Measurements from ENCODE around the gene BPIFB4.
"Not testable (repeated sequence)": the region's sequence is repeated elsewhere in the genome, so short reads cannot be mapped to it uniquely, and the experiment has no call there.

The BPIFB4 gene

GRCh38 chr20:33112547-33113386, 33.3 kb downstream of the BPIFB4 start:
- peaks cover 17% of the 10 kb centered on the region for H3K27me3 ChIP-seq (replicated peaks; ENCODE audit: insufficient read depth, low read length)
- no peaks in the 10 kb centered on the region for H3K4me1 ChIP-seq (ENCODE audit: low read length)
- H4K20me1 ChIP-seq (ENCODE audit: insufficient read depth, low read length) = no peaks in the 10 kb centered on the region
- H3K36me3 ChIP-seq (replicated peaks; ENCODE audit: insufficient read depth, low read length) = no peaks in the 10 kb centered on the region
- no peak overlapping the region for H3K27ac ChIP-seq (ENCODE audit: low read length)
- no peak overlapping the region for H2AFZ ChIP-seq (ENCODE audit: low read length)
- no peaks in the 10 kb centered on the region for H3K9me3 ChIP-seq (replicated peaks; ENCODE audit: insufficient read depth, low read length)
- H3K4me2 ChIP-seq (ENCODE audit: low read depth, low read length) = no peak overlapping the region
- DNase-seq = no peak
- H3K79me2 ChIP-seq (ENCODE audit: low read length) = no peaks in the 10 kb centered on the region
- no peak overlapping the region for H3K9ac ChIP-seq (ENCODE audit: low read length)
- H3K4me3 ChIP-seq (ENCODE audit: low read length) = no peak overlapping the region
- no peaks in the 10 kb centered on the region for H3K9me2 ChIP-seq (replicated peaks; ENCODE audit: insufficient read depth, low read length)
- no peak for TF ChIP-seq CTCF (IDR thresholded peaks at IDR 0.05; ENCODE audit: low read length)
- TF ChIP-seq EZH2phosphoT487 (IDR thresholded peaks at IDR 0.05; ENCODE audit: low read length) = no peak
- TF ChIP-seq EZH2 (optimal IDR thresholded peaks at IDR 0.05; ENCODE audit: low read depth, low read length) = no peak
- H3F3A ChIP-seq (ENCODE audit: insufficient read depth, low read length) = no peaks in the 10 kb centered on the region

GRCh38 chr20:33113387-33113908, 34.0 kb downstream of the BPIFB4 start:
- no peak overlapping the region for H3K4me2 ChIP-seq (ENCODE audit: low read depth, low read length)
- H2AFZ ChIP-seq (ENCODE audit: low read length) = no peak overlapping the region
- H3F3A ChIP-seq (ENCODE audit: insufficient read depth, low read length) = no peaks in the 10 kb centered on the region
- no peaks in the 10 kb centered on the region for H3K36me3 ChIP-seq (replicated peaks; ENCODE audit: insufficient read depth, low read length)
- no peaks in the 10 kb centered on the region for H4K20me1 ChIP-seq (ENCODE audit: insufficient read depth, low read length)
- H3K9ac ChIP-seq (ENCODE audit: low read length) = no peak overlapping the region
- DNase-seq = no peak
- TF ChIP-seq EZH2 (optimal IDR thresholded peaks at IDR 0.05; ENCODE audit: low read depth, low read length) (no peak), EZH2phosphoT487 (IDR thresholded peaks at IDR 0.05; ENCODE audit: low read length) (no peak), CTCF (IDR thresholded peaks at IDR 0.05; ENCODE audit: low read length) (no peak)
- H3K79me2 ChIP-seq (ENCODE audit: low read length) = no peaks in the 10 kb centered on the region
- H3K4me3 ChIP-seq (ENCODE audit: low read length) = no peak overlapping the region
- peaks cover 17% of the 10 kb centered on the region for H3K27me3 ChIP-seq (replicated peaks; ENCODE audit: insufficient read depth, low read length)
- no peak overlapping the region for H3K27ac ChIP-seq (ENCODE audit: low read length)
- no peaks in the 10 kb centered on the region for H3K4me1 ChIP-seq (ENCODE audit: low read length)
- no peaks in the 10 kb centered on the region for H3K9me2 ChIP-seq (replicated peaks; ENCODE audit: insufficient read depth, low read length)
- no peaks in the 10 kb centered on the region for H3K9me3 ChIP-seq (replicated peaks; ENCODE audit: insufficient read depth, low read length)

GRCh38 chr20:33115501-33115900, 36.1 kb downstream of the BPIFB4 start:
- H3K4me1 ChIP-seq (ENCODE audit: low read length) = 0 out of 2 replicates have a peak, but pooled peaks cover 12% of the 10 kb centered on the region
- H4K20me1 ChIP-seq (ENCODE audit: insufficient read depth, low read length); H3K79me2 ChIP-seq (ENCODE audit: low read length); H3K9ac ChIP-seq (ENCODE audit: low read length); H3K27ac ChIP-seq (ENCODE audit: low read length); DNase-seq; H2AFZ ChIP-seq (ENCODE audit: low read length); H3K36me3 ChIP-seq (replicated peaks; ENCODE audit: insufficient read depth, low read length); H3K4me3 ChIP-seq (ENCODE audit: low read length); H3K9me3 ChIP-seq (replicated peaks; ENCODE audit: insufficient read depth, low read length); H3F3A ChIP-seq (ENCODE audit: insufficient read depth, low read length); H3K9me2 ChIP-seq (replicated peaks; ENCODE audit: insufficient read depth, low read length); H3K4me2 ChIP-seq (ENCODE audit: low read depth, low read length): not testable (repeated sequence)
- peaks cover 17% of the 10 kb centered on the region for H3K27me3 ChIP-seq (replicated peaks; ENCODE audit: insufficient read depth, low read length)
